HUES48 (cell line): ENCODE measurements around the gene SKAP1.

Experiments
- H3K27ac ChIP-seq: one replicate; pipeline ENCODE4 v1.7.0; 2013; ENCODE audit warnings: low read depth, low read length, inconsistent platforms
- H3K27me3 ChIP-seq: 2 replicates; pipeline ENCODE4 v1.6.1; 2013; ENCODE audit warnings: mild to moderate bottlenecking, low read length; ENCODE audit not compliant: control insufficient read depth, insufficient read depth
- H3K36me3 ChIP-seq: 2 replicates; pipeline ENCODE4 v1.6.1; 2013; ENCODE audit warnings: low read length; ENCODE audit not compliant: control insufficient read depth, insufficient read depth
- H3K4me1 ChIP-seq: 2 replicates; pipeline ENCODE4 v1.6.1; 2013; ENCODE audit warnings: mild to moderate bottlenecking, low read length; ENCODE audit not compliant: control insufficient read depth, insufficient read depth
- H3K4me3 ChIP-seq: 2 replicates; pipeline ENCODE4 v1.5.1; 2013; ENCODE audit warnings: mild to moderate bottlenecking, low read depth, low read length
- H3K9ac ChIP-seq: 2 replicates; pipeline ENCODE4 v1.6.1; 2013; ENCODE audit warnings: mild to moderate bottlenecking, low read depth, low read length, moderate library complexity
- H3K9me3 ChIP-seq: 2 replicates; pipeline ENCODE4 v1.6.1; 2013; ENCODE audit warnings: low read length; ENCODE audit not compliant: control insufficient read depth, insufficient read depth

The SKAP1 gene

DNA sequence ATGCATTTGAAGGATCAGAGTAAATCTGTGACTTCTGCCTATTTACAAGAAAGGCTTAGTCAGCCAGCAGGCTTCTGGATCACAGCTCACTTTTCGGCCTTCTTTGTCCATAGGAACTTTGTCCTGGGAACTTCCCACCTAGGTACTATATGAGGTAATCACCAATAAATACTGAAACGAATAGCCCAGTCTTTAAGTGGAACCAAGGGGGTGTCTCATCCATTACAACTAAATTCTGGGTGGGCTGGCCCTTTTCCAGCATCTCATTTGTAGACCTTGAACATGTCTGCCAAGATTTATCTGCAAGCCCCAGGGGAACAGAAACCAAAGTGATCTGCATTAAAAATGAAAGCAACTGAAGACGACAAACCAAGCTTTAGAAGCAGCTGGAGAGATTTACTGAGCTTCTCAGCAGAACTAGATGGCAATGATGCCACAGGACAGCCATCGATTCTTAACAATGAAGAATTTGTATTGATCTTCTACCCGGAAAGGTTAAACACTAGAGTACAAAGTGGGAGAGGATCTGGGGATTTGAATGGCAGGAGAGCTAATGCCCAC, 267.0 kb downstream of the SKAP1 start:
- H3K27me3 ChIP-seq = peaks cover 12% of the 10 kb centered on the region
- no peak overlapping the region for H3K4me3 ChIP-seq
- H3K4me1 ChIP-seq = peaks cover 46% of the 10 kb centered on the region
- no peaks in the 10 kb centered on the region for H3K36me3 ChIP-seq
- H3K9me3 ChIP-seq = no peaks in the 10 kb centered on the region
- H3K27ac ChIP-seq = peak overlapping the region; percentile 60
- no peak overlapping the region for H3K9ac ChIP-seq

- peaks cover 46% of the 10 kb centered on the region for H3K4me1 ChIP-seq
- no peaks in the 10 kb centered on the region for H3K36me3 ChIP-seq
- H3K4me3 ChIP-seq = no peak overlapping the region
- H3K27ac ChIP-seq = peak overlapping the region; percentile 60
- H3K27me3 ChIP-seq = peaks cover 12% of the 10 kb centered on the region
- no peaks in the 10 kb centered on the region for H3K9me3 ChIP-seq
- H3K9ac ChIP-seq = no peak overlapping the region
These were observed 267.6 kb downstream of the SKAP1 start for GRCh38 chr17:48162306-48162934.

- H3K9ac ChIP-seq = no peak overlapping the region
- no peaks in the 10 kb centered on the region for H3K36me3 ChIP-seq
- H3K4me3 ChIP-seq = peak overlapping the region; percentile 23; the same call in 1 of the 2 replicates
- peaks cover 12% of the 10 kb centered on the region for H3K27me3 ChIP-seq
- H3K4me1 ChIP-seq = peaks cover 52% of the 10 kb centered on the region
- peak overlapping the region; percentile 78 for H3K27ac ChIP-seq
- no peaks in the 10 kb centered on the region for H3K9me3 ChIP-seq
These were observed 268.7 kb downstream of the SKAP1 start for GRCh38 chr17:48161127-48161905.

- no peaks in the 10 kb centered on the region for H3K9me3 ChIP-seq
- peaks cover 53% of the 10 kb centered on the region for H3K4me1 ChIP-seq
- peak overlapping the region; percentile 78 for H3K27ac ChIP-seq
- H3K4me3 ChIP-seq = peak overlapping the region; percentile 23; the same call in 1 of the 2 replicates
- peaks cover 12% of the 10 kb centered on the region for H3K27me3 ChIP-seq
- H3K36me3 ChIP-seq = no peaks in the 10 kb centered on the region
- H3K9ac ChIP-seq = no peak overlapping the region
These were observed 269.6 kb downstream of the SKAP1 start for GRCh38 chr17:48160177-48161081.

DNA sequence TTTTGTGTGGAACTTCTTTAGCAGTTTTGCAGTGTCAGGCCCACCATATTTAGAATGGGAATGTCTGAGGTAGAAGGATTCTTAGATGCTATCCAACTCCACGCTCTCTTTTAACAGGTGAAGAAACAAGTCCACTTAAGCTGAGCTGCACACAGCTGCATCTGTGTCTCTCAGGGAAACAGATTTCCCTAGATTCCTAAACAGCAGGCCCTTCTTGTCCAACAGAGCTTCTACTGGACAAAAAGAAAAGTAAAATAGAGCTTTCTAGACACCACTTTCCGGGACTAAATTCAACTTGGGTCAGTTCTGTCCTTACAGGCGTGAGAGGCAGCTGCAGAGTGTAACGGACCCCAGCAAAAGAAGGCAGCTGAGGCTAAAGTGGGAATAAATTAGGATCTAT, 270.8 kb downstream of the SKAP1 start:
- Histone ChIP-seq H3K9ac (no peak overlapping the region), H3K27me3 (peaks cover 12% of the 10 kb centered on the region), H3K4me3 (no peak overlapping the region), H3K9me3 (no peaks in the 10 kb centered on the region), H3K27ac (no peak overlapping the region), H3K36me3 (no peaks in the 10 kb centered on the region), H3K4me1 (peaks cover 53% of the 10 kb centered on the region)

DNA sequence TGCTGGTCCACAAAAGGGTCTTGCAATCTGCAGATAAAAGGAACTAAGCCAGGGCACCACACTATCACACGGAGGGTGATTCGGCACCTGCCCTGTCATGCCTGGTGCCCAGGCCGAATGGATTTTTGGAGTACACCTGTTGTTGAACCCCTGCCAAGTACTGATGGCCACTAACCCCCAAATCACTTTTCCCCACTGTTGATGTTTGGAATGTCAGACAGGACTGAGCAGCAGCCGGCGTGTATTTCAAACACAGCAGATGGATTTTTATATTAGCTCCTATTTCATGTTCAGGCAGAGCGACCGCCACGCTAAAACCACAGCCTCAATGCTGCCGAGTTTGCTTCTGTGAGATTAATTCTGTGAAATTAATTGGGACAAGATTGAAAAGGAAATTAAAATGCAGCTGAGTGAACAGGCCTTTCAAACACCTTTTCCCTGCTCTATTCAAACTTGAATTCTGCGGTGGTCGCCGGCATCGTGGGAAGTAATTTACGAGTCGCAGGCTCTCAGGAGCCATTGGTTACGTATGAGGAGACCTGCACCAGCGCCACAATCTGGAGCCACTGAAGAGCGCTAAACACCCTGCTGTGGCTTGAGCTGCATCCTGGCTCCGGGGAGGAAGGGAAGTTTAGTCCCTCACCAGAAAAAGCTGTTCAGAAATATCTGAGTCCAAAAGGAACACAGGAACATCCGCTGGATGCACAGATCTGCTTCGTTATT, 274.0 kb downstream of the SKAP1 start:
- Histone ChIP-seq H3K9me3 (no peaks in the 10 kb centered on the region), H3K27ac (no peak overlapping the region), H3K36me3 (no peaks in the 10 kb centered on the region), H3K9ac (no peak overlapping the region), H3K4me1 (peaks cover 36% of the 10 kb centered on the region), H3K4me3 (no peak overlapping the region), H3K27me3 (peaks cover 10% of the 10 kb centered on the region)

DNA sequence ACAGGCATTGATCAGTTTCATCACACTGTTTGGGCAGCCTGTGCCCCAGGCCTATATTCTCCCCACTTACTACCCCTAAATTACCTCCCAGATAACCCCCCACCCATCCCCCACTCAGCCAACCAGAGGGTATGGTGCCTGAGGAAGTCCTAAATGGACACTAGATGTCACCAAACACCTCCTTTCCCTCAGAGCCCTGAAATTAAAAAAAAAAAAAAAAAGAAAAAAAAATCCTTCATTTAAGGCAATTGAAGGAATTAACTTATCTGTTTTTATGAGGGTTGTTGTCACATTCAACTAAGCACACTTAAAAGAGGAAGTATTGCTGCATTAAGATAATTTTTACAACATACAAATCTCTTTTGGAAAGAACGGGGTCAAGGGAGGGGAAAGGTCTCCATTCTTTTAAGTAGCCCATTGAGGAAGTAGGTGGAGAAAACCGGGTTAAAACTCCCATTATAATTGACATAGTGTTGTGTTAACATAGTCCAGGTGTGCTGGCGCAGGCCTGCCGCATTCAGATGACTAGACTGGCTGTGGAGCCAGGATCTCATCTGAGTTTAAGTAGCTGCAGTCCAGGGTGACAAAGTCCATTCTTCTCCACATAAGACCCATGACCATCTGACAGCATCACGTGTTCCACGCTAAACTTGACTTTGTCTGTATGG, 276.2 kb downstream of the SKAP1 start:
- H3K27ac ChIP-seq = no peak overlapping the region
- peaks cover 41% of the 10 kb centered on the region for H3K4me1 ChIP-seq
- H3K9ac ChIP-seq = no peak overlapping the region
- no peak overlapping the region for H3K4me3 ChIP-seq
- no peaks in the 10 kb centered on the region for H3K9me3 ChIP-seq
- H3K36me3 ChIP-seq = no peaks in the 10 kb centered on the region
- peaks cover 6% of the 10 kb centered on the region; the same call in 1 of the 2 replicates for H3K27me3 ChIP-seq

- H3K9me3 ChIP-seq = no peaks in the 10 kb centered on the region
- no peak overlapping the region for H3K9ac ChIP-seq
- peaks cover 6% of the 10 kb centered on the region; the same call in 1 of the 2 replicates for H3K27me3 ChIP-seq
- no peaks in the 10 kb centered on the region for H3K36me3 ChIP-seq
- peaks cover 42% of the 10 kb centered on the region for H3K4me1 ChIP-seq
- H3K27ac ChIP-seq = no peak overlapping the region
- H3K4me3 ChIP-seq = no peak overlapping the region
These were observed 277.7 kb downstream of the SKAP1 start for GRCh38 chr17:48152289-48152688.

DNA sequence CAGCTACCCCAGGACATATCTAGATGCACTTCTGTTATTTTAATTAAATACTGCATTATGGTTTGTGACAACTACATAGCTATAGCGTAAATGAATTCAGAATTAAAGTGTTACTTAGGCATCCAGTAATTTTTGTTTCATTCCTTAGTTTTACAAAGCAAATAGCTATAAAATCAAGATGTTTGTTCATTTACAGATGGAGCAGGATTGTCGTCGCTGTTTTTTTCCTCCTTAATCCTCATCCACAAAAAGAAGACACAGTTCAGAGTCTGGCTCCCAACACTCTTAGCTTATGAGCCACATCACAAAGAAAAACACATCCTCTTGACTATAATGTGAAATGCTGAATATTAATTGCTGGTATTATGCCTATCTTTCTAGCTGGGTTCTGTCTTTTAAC, 278.8 kb downstream of the SKAP1 start:
- H3K9me3 ChIP-seq = no peaks in the 10 kb centered on the region
- no peak overlapping the region for H3K4me3 ChIP-seq
- H3K4me1 ChIP-seq = peaks cover 35% of the 10 kb centered on the region
- no peak overlapping the region for H3K9ac ChIP-seq
- no peaks in the 10 kb centered on the region for H3K36me3 ChIP-seq
- H3K27me3 ChIP-seq = peaks cover 6% of the 10 kb centered on the region; the same call in 1 of the 2 replicates
- H3K27ac ChIP-seq = no peak overlapping the region

GRCh38 chr17:48150597-48151001, 279.4 kb downstream of the SKAP1 start:
- no peak overlapping the region for H3K9ac ChIP-seq
- H3K9me3 ChIP-seq = no peaks in the 10 kb centered on the region
- no peaks in the 10 kb centered on the region for H3K36me3 ChIP-seq
- no peak overlapping the region for H3K4me3 ChIP-seq
- peaks cover 6% of the 10 kb centered on the region; the same call in 1 of the 2 replicates for H3K27me3 ChIP-seq
- H3K27ac ChIP-seq = no peak overlapping the region
- H3K4me1 ChIP-seq = peaks cover 31% of the 10 kb centered on the region
